Hepatocyte (in vitro differentiated cells): ENCODE results near the gene COX5B. TPM values are rescaled to one million over a fixed set of nuclear protein-coding genes. Genes with fewer than 3 reads are reported as not detected.

Experiments
- DNase-seq: peaks from one replicate; pipeline ENCODE4 v3.0.0-alpha.2; 2016; ENCODE audit warnings: low spot score
- H2AFZ ChIP-seq: fragments of 200-600 bp; sonication (generic); 2 replicates; pipeline ENCODE4 v1.6.0; 2016; ENCODE audit warnings: antibody characterized with exemption, mild to moderate bottlenecking
- H3K27ac ChIP-seq: fragments of 200-600 bp; sonication (generic); 2 replicates; pipeline ENCODE4 v1.5.1; 2016; ENCODE audit warnings: mild to moderate bottlenecking
- H3K27me3 ChIP-seq: fragments of 200-600 bp; sonication (generic); 2 replicates; pipeline ENCODE4 v1.6.1; 2016
- H3K36me3 ChIP-seq: fragments of 200-600 bp; sonication (generic); replicated peaks from 2 replicates; pipeline ENCODE4 v1.5.1; 2016; ENCODE audit warnings: low read depth; ENCODE audit not compliant: insufficient read depth
- H3K4me1 ChIP-seq: fragments of 200-600 bp; sonication (generic); 2 replicates; pipeline ENCODE4 v1.5.1; 2016; ENCODE audit warnings: mild to moderate bottlenecking, moderate library complexity; ENCODE audit not compliant: insufficient read depth
- H3K4me2 ChIP-seq: fragments of 200-600 bp; sonication (generic); 2 replicates; pipeline ENCODE4 v1.6.0; 2016
- H3K4me3 ChIP-seq: fragments of 200-600 bp; sonication (generic); 2 replicates; pipeline ENCODE4 v1.5.1; 2016; ENCODE audit warnings: mild to moderate bottlenecking
- H3K79me2 ChIP-seq: fragments of 200-600 bp; sonication (generic); 2 replicates; pipeline ENCODE4 v1.6.0; 2017; ENCODE audit warnings: mild to moderate bottlenecking
- H3K9me2 ChIP-seq: fragments of 200-600 bp; sonication (generic); replicated peaks from 2 replicates; pipeline ENCODE4 v1.6.0; 2017; ENCODE audit warnings: mild to moderate bottlenecking; ENCODE audit not compliant: insufficient read depth
- H3K9me3 ChIP-seq: fragments of 200-600 bp; sonication (generic); 2 replicates; pipeline ENCODE4 v1.5.1; 2016; ENCODE audit warnings: low read depth, mild to moderate bottlenecking
- H4K20me1 ChIP-seq: fragments of 200-600 bp; sonication (generic); 2 replicates; pipeline ENCODE4 v1.6.0; 2016; ENCODE audit warnings: mild to moderate bottlenecking; ENCODE audit not compliant: insufficient read depth, poor library complexity, severe bottlenecking
- CTCF ChIP-seq: fragments of 200-600 bp; sonication (generic); IDR thresholded peaks from 2 replicates; pipeline ENCODE4 v1.5.1; 2016; ENCODE audit warnings: antibody characterized with exemption, mild to moderate bottlenecking; ENCODE audit not compliant: poor library complexity
- EZH2 ChIP-seq: fragments of 200-600 bp; sonication (generic); IDR thresholded peaks from 2 replicates; pipeline ENCODE4 v1.6.1; 2016; ENCODE audit warnings: antibody characterized with exemption, mild to moderate bottlenecking, borderline replicate concordance
- EZH2phosphoT487 ChIP-seq: fragments of 200-600 bp; sonication (generic); IDR thresholded peaks from one replicate; pipeline ENCODE4 v1.6.1; 2018; ENCODE audit warnings: antibody characterized with exemption, mild to moderate bottlenecking, low read depth, moderate library complexity; ENCODE audit not compliant: unreplicated experiment, severe bottlenecking
- WGBS: methylation state at CpG from one replicate; pipeline ENCODE4 v1.1.6; 2016; ENCODE audit warnings: low lambda C conversion rate; ENCODE audit errors: missing lambda C conversion rate; 5-methylcytosine and 5-hydroxymethylcytosine counted together
- polyA plus RNA-seq: library from polyadenylated mRNA; unstranded; fragments of >200 nt; fragmentation: Nextera tagmentation; extraction: Ambion mirVana; gene quantifications from 2 replicates; pipeline ENCODE4 v1.2.1, GENCODE V29; 2016
- total RNA-seq: library from RNA; depleted of rRNA; stranded (reverse); fragments of >200 nt; gene quantifications from 2 replicates; pipeline ENCODE4 v1.2.3, GENCODE V29; 2014

The COX5B gene
- total and polyA plus RNA-seq, 2 experiments from 2014 or later: 210 to 495 TPM

GRCh38 chr2:97673182-97673914, 27.5 kb downstream of the COX5B start:
- H4K20me1 ChIP-seq: no peaks in the 10 kb centered on the region
- no peak overlapping the region for H3K4me3 ChIP-seq
- no peak overlapping the region for H2AFZ ChIP-seq
- no peak overlapping the region for H3K4me2 ChIP-seq
- WGBS: 92% methylated on average over 9 of the region's 9 CpGs
- TF ChIP-seq CTCF: no peak
- no peak for TF ChIP-seq EZH2phosphoT487
- TF ChIP-seq EZH2: no peak
- no peak for DNase-seq
- H3K9me3 ChIP-seq: no peaks in the 10 kb centered on the region
- H3K36me3 ChIP-seq: no peaks in the 10 kb centered on the region
- H3K9me2 ChIP-seq: no peaks in the 10 kb centered on the region
- no peaks in the 10 kb centered on the region for H3K27me3 ChIP-seq
- no peaks in the 10 kb centered on the region for H3K4me1 ChIP-seq
- no peaks in the 10 kb centered on the region for H3K79me2 ChIP-seq
- no peak overlapping the region for H3K27ac ChIP-seq

GRCh38 chr2:97673915-97674283, 28.0 kb downstream of the COX5B start:
- Histone ChIP-seq H3K4me1 (no peaks in the 10 kb centered on the region), H4K20me1 (no peaks in the 10 kb centered on the region), H3K27ac (no peak overlapping the region), H3K4me3 (no peak overlapping the region), H3K9me3 (no peaks in the 10 kb centered on the region), H3K79me2 (no peaks in the 10 kb centered on the region), H2AFZ (no peak overlapping the region), H3K9me2 (no peaks in the 10 kb centered on the region), H3K36me3 (no peaks in the 10 kb centered on the region), H3K4me2 (no peak overlapping the region), H3K27me3 (no peaks in the 10 kb centered on the region)
- WGBS: 78% methylated on average over 8 of the region's 8 CpGs
- TF ChIP-seq EZH2 (no peak), CTCF (no peak), EZH2phosphoT487 (no peak)
- DNase-seq: no peak

GRCh38 chr2:97675430-97676113, 29.7 kb downstream of the COX5B start:
- Histone ChIP-seq H3K36me3 (no peaks in the 10 kb centered on the region), H3K79me2 (no peaks in the 10 kb centered on the region), H3K9me3 (no peaks in the 10 kb centered on the region), H3K4me1 (no peaks in the 10 kb centered on the region), H3K9me2 (no peaks in the 10 kb centered on the region), H3K27ac (no peak overlapping the region), H3K27me3 (no peaks in the 10 kb centered on the region), H3K4me2 (no peak overlapping the region), H2AFZ (no peak overlapping the region), H4K20me1 (no peaks in the 10 kb centered on the region), H3K4me3 (no peak overlapping the region)
- 53% methylated on average over 5 of the region's 5 CpGs for WGBS
- TF ChIP-seq EZH2phosphoT487 (no peak), CTCF (no peak), EZH2 (no peak)
- no peak for DNase-seq
